Fibroblast of skin of back (primary cell): ENCODE results near the gene PHIP. TPM values are rescaled to one million over a fixed set of nuclear protein-coding genes. Genes with fewer than 3 reads are reported as not detected.
"Not testable (repeated sequence)": the region's sequence is repeated elsewhere in the genome, so short reads cannot be mapped to it uniquely, and the experiment has no call there.

Experiments
- DNase-seq: peaks from one replicate; pipeline ENCODE4 v3.0.0-alpha.2; 2013
- polyA plus RNA-seq, 2 experiments: library from polyadenylated mRNA; unstranded; fragments of 120-200 nt; gene quantifications; one replicate each; pipeline ENCODE4 v1.2.1, GENCODE V29; 2013; ENCODE audit not compliant: insufficient read length in 2 of 2

Gene PHIP
- 10.5 TPM for polyA plus RNA-seq (2013, experiment 1 of 2; ENCODE audit: insufficient read length)
- polyA plus RNA-seq (2013, experiment 2 of 2; ENCODE audit: insufficient read length): 8.9 TPM

GRCh38 chr6:79078075-79078969 lies at the start of gene PHIP:
TSS of gene PHIP (minus strand) at chr6:79078254. CDS start at chr6:79078068, 186 bp downstream.
- peak; percentile 98 for DNase-seq

- no peak for DNase-seq
These were observed 49.6 kb upstream of the PHIP start for GRCh38 chr6:79127660-79128059.

GRCh38 chr6:79119217-79119616 lies 41.2 kb upstream of the PHIP start:
- DNase-seq: no peak

GRCh38 chr6:79117752-79118151 lies 39.7 kb upstream of the PHIP start:
- peak; percentile 6 for DNase-seq

- no peak for DNase-seq
These were observed 37.6 kb upstream of the PHIP start for GRCh38 chr6:79115553-79116182.

- no peak for DNase-seq
These were observed 33.5 kb upstream of the PHIP start for GRCh38 chr6:79111549-79111948.

GRCh38 chr6:79101164-79101563 lies 23.1 kb upstream of the PHIP start:
- DNase-seq: no peak

- no peak for DNase-seq
These were observed 22.2 kb upstream of the PHIP start for GRCh38 chr6:79100304-79100703.

- DNase-seq: no peak
These were observed 16.9 kb upstream of the PHIP start for GRCh38 chr6:79094938-79095337.

- DNase-seq: not testable (repeated sequence)
These were observed 13.7 kb upstream of the PHIP start for GRCh38 chr6:79091801-79092200.

GRCh38 chr6:79089552-79090404 lies 11.7 kb upstream of the PHIP start:
- no peak for DNase-seq

- DNase-seq: no peak
These were observed 6.6 kb upstream of the PHIP start for GRCh38 chr6:79084693-79085092.

- no peak for DNase-seq
These were observed 4.2 kb upstream of the PHIP start for GRCh38 chr6:79082304-79082703.

- DNase-seq: no peak
These were observed 3.6 kb upstream of the PHIP start for GRCh38 chr6:79081663-79082062.

- no peak for DNase-seq
These were observed 1.5 kb upstream of the PHIP start for GRCh38 chr6:79079561-79080041.

- DNase-seq: no peak
These were observed 359 bp downstream of the PHIP start for GRCh38 chr6:79077715-79078074.

- DNase-seq: peak; percentile 95
These were observed 1.0 kb downstream of the PHIP start for GRCh38 chr6:79076782-79077641.

GRCh38 chr6:79076160-79076559 lies 1.9 kb downstream of the PHIP start:
- no peak for DNase-seq

GRCh38 chr6:79073888-79074287 lies 4.2 kb downstream of the PHIP start:
- DNase-seq: no peak

GRCh38 chr6:79072640-79073181 lies 5.3 kb downstream of the PHIP start:
- DNase-seq: no peak

- no peak for DNase-seq
These were observed 6.5 kb downstream of the PHIP start for GRCh38 chr6:79071547-79071946.
